CD1c-positive myeloid dendritic cell (primary cell): Measurements from ENCODE around the gene SKIC2.
"Not testable (repeated sequence)": the region's sequence is repeated elsewhere in the genome, so short reads cannot be mapped to it uniquely, and the experiment has no call there.

Experiments used
- DNase-seq: peaks from one replicate; pipeline ENCODE4 v3.0.0-alpha.2; 2016; ENCODE audit errors: extremely low spot score

Gene SKIC2

DNA sequence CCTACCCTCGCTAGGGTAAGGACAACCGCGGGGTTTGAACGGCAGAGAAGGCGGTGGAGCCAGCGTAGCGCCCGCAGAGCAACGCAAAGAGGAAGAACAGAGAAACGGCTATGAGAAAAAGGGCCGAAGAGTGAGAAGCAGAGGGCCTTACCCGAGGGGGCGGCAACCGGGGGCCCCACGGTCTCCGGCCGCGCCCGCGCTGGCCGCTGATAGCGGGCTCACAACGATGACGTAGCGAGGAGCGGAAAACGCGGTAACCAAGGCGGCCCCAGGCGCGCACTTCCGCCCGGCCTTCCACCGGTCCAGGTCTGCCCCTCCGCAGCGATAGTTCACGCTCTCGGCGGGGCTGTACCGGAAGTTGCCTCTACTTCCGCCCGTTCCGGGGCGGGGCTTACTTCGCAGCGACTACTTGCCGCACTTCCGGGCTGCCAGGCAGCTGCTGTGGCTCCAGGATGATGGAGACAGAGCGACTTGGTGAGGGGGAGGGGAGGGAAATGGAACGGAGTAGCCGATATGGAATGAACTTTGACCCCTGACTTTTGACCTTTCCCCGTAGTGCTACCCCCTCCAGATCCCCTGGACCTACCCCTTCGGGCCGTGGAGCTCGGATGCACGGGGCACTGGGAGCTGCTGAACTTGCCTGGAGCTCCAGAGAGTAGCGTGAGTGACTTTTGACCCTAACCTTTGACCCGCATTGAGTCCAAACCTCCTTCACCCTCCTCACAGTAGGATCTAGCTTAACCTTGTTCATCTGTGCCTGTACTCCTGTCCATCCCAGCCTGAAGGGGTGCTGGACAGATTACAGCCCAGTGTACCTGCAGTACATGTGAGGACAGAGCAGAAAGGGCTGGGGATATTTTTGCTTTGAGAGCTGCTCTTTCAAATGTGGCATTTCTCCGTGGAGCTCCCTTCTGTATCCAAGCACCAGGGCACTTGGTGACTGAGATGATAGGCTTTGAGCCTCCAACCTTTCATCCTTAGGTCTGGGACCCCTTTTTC, at the start of gene SKIC2, which contains the start of gene NELFE:
TSS of gene SKIC2 (plus strand) at position 435 of the 999 bp plus-strand sequence. CDS start at position 453, 18 bp downstream.
TSS of gene NELFE (minus strand) at position 231 of the 999 bp plus-strand sequence. CDS start 525 bp downstream, outside the sequence.
- peak; percentile 99 for DNase-seq

DNA sequence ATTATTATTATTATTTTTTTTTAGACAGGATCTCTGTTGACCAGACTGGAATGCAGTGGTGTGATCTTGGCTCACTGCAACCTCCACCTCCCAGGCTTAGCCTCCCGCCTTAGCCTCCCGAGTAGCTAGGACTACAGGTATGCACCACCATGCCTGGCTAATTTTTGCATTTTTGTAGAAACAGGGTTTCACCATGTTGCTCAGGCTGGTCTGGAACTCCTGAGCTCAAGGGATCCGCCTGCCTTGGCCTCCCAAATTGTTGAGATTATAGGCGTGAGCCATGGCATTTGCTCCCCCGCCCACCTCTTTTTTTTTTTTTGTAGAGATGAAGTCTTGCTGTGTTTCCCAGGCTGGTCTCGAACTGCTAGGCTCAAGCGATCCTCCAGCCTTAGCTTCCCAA, 49.7 kb upstream of the SKIC2 start:
- not testable (repeated sequence) for DNase-seq

DNA sequence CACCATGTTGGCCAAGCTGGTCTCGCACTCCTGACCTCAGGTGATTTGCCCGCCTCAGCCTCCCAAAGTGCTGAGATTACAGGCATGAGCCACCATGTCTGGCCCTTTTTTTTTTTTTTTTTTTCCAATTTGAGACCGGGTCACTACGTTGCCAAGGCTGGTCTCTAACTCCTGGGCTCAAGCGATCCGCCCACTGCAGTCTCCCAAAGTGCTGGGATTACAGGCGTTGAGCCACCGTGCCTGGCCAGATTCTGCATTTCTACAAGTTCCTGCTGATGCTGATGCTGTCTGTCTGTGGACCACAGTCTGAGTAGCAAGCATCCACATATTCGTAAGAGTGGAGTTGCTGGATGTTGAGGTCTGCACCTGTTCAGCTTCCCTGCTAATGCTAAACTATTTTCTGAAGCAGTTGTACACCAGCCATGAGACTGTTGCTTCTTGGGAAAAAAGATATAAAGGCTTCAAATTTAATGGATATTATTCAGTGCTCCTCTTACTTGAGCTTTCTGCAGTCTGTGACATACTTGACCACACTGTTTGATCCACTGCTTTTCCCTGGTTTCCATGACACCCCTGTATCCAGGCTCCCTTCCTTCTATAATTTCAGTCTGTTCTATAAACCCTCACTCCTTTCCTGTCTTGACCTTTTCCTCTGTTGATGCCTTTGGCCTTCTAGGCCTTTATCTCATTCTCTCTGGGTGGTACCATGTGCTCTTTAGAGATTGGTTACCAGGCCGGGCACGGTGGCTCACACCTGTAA, 47.0 kb upstream of the SKIC2 start:
- no peak for DNase-seq

DNA sequence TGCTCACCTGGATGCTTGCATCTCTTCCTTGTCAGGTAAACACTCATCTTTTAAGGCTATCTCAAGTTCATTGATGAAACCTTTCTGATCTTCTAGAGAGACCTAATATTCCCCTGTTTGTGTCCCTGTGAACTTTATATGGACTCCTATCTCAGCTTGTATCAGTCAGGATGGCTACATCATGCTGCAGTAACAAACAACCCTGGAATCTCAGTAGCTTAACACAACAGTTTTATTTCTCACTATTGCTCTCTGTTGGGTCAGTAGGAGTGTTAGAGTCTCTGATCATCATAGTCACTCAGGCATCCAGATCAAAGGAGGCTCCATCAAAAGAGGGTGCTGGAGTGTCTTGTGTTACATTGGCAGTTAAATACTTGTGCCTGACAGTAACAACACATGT, 43.6 kb upstream of the SKIC2 start:
- no peak for DNase-seq

DNA sequence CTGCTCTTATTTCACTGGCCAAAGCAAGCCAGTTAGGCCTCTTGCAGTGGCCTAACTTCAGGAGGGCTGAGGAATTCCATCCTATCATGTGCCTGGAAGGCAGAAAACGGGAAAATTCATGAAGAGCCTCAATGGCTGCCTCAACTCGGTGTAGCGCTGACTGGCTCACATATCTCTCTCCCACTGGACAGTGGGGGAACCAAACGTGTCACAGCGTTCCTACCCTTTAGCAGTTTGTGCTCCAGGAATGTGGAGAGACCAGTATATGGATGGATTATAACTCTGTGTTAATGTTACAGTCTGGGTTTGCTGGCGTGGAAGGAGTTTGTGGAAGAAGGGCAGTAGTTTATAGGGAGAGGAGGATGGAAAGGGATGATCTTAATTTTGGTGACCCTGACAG, 43.2 kb upstream of the SKIC2 start:
- DNase-seq, result no peak

DNA sequence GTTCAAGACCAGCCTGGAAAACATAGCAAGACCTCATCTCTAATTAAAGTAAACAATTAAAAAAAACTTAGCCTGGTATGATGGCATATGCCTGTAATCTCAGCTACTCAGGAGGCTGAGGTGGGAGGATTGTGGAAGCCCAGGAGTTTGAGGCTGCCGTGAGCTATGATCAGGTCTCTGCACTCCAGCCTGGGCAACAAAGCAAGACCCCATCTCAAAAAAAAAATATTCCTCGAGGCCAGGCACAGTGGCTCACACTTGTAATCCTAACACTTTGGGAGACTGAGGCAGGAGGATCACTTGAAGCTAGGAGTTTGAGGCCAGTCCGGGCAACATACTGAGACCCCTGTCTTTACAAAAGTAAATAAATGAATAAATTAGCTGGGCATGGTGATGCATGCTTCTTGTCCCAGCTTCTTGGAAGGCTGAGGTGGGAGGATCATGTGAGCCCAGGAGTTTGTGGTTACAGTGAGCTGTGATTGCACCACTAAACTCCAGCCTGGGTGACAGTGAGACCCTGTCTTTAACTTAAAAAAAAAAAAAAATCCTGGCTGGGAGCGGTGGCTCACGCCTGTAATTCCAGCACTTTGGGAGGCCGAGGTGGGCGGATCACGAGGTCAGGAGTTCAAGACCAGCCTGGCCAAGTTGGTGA, 40.8 kb upstream of the SKIC2 start:
- peak; percentile 75 for DNase-seq

DNA sequence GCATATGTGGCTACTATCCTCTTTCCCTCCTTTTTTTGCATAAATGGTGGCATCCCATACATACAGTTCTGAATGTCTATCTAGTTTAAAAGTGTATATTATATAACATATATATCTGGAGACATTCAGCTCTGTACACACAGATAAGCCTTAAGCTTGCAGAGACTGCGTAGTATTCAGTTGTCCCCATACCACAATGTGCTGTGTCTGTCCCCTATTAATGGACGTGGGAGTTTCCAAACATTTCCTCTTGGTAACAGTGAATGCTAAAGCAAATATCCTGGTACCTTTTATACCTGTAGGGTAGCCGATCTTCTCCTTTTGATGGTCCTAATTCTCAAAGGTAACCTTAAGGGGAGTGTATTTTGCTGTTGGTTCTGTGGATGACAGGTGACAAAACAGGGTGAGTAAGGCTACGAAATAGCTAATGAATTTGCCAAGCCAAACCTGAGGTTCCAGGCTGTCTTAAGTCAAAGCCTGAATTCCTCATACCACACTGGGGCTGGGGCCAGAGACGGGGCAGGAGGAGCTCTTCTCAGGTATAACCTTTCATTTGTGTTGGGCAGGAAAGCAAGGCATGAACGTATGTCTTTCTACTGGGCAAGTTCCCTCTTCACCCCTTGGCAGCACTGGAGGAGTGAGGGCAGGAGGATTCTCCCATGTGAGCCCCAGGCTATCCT, 39.2 kb upstream of the SKIC2 start:
- no peak for DNase-seq

DNA sequence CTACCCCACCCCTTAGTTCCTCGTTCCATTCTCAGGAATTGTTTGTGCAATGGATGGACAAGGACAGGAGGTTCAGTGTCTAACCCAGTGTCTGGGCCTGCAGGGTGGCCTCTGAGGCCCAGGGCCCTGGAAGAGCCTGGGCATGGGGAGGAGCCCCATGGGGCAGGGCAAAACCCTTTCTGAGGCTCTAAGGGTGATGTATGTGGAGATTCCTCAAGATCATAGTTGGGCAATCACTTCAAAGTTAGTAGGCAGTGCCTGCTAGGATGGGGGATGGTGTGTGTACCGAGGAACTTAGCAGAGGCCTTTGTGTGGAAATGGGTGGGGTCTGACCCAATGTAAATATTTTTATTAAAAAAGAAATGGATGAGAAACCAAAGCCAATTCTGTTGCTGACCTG, 38.2 kb upstream of the SKIC2 start:
- DNase-seq, result peak; percentile 86

DNA sequence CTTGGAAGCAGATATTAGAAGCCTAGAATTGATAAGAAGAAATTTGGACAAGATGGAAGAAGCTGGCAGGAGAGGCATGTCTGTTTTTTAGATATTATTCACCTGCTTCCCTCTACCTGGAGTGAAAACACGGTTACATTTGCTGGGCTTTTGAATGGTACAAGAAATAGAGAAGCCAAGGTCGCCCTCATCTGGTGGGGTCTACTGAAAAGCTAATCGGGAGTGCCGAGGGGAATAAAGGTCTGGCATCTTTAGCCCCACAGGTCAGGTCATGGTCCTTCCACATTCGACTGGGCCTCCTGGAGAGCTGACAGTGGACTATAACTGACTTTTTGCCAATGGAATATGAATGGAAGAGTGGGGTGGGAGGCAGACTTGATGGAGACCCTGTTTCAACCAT, 36.0 kb upstream of the SKIC2 start:
- DNase-seq, result peak; percentile 37

DNA sequence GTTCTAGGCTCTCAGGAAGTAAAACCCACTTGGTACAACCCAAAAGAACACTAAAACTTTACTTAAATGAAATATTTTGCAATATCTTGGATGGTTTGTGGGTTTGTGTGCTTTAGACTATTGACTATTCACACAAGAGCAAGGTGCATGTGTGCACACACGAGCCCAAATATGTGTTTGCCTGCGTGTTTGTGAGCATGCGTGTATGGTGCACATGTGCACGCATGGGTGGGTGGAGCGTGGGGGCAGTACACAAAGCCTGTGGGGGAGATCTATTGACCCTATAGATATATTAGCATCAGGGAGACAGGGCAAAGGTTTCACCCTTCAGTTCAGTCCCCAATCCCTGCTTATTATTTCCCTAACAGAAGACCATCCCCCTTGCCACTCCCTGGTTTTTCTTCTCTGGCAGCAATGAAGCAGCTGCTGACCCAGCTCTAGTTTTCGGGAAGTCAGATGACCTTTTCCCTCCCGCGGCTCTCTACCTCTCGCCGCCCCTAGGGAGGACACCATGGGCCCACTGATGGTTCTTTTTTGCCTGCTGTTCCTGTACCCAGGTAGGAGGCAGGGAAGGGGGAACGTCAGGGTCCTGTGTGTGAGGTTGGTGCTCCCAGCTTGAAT, 31.6 kb upstream of the SKIC2 start, which contains the start of gene C2:
TSS of gene C2 (plus strand) at position 476 of the 621 bp plus-strand sequence. CDS start at position 512, 36 bp downstream.
- no peak for DNase-seq

DNA sequence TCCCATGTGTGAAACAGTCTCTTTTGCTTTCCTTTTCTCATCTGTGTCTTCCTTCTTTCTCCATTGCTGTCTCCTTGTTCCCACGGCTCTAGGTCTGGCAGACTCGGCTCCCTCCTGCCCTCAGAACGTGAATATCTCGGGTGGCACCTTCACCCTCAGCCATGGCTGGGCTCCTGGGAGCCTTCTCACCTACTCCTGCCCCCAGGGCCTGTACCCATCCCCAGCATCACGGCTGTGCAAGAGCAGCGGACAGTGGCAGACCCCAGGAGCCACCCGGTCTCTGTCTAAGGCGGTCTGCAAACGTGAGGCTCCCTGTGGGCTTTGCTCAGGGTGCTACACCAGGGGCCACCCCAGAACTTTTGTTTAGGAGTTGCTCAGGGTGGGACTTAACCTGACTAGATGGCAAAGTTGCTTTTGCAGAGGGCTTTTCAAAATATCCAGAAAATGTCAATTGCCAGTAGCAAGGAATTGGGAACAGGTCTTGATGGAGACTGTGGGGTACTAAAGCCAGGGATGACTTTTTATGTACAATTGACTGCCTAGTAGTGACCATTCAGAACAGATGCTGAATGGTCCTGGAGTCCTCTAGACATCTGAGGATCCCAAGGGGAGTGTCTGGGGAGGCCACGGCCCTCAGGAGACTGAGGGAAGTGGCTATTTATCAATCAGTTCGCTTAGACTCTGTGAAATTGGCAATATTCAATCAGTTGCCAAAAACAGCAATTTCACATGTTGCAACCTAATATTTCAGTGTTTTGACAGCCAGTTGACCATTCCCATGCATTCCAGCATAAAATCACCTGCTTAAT, 30.9 kb upstream of the SKIC2 start:
- no peak for DNase-seq

DNA sequence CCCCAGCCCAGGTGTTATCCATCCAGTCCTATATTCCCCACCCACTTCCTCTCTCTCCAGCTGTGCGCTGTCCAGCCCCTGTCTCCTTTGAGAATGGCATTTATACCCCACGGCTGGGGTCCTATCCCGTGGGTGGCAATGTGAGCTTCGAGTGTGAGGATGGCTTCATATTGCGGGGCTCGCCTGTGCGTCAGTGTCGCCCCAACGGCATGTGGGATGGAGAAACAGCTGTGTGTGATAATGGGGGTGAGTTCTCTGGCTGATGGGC, 30.4 kb upstream of the SKIC2 start:
- no peak for DNase-seq

DNA sequence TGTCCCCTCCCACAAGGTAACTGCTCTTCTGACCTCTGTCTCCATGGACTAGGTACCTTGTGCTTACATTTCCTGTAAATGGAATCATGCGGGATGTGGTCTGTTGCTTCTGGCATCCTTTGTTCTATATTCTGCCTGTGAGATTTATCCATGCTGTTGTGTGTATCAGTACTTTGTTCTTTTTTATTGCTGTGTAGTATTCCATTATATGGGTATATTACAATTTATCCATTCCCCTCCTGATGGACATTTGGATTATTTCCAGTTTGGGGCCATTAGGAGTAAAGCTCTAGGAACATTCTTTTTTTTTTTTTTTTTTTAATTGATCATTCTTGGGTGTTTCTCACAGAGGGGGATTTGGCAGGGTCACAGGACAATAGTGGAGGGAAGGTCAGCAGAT, 28.0 kb upstream of the SKIC2 start:
- no peak for DNase-seq

DNA sequence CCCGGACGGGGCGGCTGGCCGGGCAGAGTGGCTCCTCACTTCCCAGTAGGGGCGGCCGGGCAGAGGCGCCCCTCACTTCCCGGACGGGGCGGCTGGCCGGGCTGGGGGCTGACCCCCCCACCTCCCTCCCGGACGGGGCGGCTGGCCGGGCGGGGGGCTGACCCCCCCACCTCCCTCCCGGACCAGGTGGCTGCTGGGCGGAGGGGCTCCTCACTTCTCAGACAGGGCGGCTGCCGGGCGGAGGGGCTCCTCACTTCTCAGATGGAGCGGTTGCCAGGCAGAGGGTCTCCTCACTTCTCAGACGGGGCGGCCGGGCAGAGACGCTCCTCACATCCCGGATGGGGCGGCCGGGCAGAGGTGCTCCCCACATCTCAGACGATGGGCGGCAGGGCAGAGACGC, 26.8 kb upstream of the SKIC2 start:
- not testable (repeated sequence) for DNase-seq

DNA sequence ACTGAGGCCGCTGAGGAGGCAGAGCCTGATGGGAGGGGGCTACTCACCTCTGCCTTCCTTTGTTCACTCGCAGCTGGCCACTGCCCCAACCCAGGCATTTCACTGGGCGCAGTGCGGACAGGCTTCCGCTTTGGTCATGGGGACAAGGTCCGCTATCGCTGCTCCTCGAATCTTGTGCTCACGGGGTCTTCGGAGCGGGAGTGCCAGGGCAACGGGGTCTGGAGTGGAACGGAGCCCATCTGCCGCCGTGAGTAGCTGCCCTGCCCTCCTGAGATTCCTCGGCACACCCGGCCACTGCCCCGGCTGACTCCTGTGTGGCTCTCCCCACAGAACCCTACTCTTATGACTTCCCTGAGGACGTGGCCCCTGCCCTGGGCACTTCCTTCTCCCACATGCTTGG, 25.4 kb upstream of the SKIC2 start:
- no peak for DNase-seq

DNA sequence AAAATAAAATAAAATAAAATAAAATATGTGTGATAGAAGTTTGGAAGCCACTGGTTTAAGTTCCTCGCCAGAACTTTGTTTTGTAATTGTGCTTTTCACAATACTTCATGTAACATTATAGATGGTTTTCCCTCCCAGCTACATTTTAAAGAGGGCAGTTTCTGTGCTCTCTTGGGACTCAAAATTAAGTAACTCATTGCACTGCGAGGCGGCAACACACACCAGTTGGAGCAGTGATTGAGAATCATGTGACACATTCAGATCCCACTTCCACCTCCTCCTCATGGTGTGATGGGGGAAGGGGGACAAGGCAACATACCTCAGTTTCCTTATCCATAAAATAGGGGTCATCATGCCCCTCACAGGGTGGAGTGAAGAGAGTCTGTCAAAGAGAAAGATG, 24.0 kb upstream of the SKIC2 start:
- no peak for DNase-seq

DNA sequence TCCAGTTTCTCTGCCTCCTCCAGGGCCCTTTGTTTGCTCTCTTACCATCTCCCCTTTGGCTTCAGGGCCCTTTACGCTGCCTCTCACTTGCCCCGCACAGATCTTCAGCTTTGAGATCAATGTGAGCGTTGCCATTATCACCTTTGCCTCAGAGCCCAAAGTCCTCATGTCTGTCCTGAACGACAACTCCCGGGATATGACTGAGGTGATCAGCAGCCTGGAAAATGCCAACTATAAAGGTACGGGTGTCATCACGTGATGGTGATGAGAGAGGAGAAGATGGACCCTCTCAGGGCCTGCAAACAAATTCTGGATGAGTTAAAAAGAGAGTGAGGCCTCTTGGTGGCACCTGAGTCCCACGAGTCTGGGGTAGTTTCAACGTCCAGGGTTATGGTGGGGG, 23.2 kb upstream of the SKIC2 start:
- no peak for DNase-seq

DNA sequence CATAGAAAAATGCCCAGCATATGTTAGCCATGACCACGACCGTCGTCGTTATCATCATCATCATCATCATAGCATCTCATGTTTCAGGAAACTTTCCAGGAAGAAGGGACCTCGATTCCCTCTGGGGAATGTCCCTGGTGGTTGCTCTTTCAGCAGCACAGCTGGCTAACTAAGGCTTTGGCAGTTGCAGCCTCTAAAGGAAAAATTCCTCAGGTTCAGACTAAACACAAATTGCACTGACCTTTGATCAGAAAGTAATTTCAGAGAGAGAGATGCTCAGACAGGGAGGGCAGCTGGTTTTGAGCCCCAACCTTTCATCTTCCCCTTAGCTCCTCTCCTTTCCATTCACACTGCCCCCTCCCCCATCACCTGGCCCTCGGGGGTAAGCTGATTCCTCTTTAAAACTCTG, 18.7 kb upstream of the SKIC2 start:
- no peak for DNase-seq

DNA sequence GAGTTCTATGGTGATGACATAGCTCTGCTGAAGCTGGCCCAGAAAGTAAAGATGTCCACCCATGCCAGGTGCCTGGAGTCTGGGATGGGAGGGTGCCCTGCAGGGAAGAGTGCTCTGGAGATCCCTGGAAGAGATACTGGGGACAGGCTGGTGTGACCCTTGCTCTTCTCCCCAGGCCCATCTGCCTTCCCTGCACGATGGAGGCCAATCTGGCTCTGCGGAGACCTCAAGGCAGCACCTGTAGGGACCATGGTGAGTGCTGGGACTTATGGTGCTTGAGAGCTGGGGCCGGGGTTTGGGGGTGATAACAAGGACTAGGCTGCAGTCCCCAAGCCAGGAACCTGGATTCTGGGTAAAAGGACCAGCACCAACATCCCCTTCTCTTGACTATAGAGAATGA, 15.2 kb upstream of the SKIC2 start:
- no peak for DNase-seq

DNA sequence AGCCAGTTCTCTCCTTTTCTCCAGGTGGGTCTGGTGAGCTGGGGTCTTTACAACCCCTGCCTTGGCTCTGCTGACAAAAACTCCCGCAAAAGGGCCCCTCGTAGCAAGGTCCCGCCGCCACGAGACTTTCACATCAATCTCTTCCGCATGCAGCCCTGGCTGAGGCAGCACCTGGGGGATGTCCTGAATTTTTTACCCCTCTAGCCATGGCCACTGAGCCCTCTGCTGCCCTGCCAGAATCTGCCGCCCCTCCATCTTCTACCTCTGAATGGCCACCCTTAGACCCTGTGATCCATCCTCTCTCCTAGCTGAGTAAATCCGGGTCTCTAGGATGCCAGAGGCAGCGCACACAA, 13.8 kb upstream of the SKIC2 start:
- no peak for DNase-seq
